Stimulated activated naive CD8-positive, alpha-beta T cell treated with anti-CD3 and anti-CD28 coated beads, Interleukin-15, amount 100 ng/mL, for 72 hours (primary cell): Measurements from ENCODE around the gene HLA-F.

Source experiments
- ATAC-seq: fragments of 150-1000 bp; cut with Tn5 transposase; 2 replicates; pipeline ENCODE4 v1.10.0; 2021; ENCODE audit warnings: mild to moderate bottlenecking, moderate library complexity
- DNase-seq, 2 donors: peaks; one replicate each; pipeline ENCODE4 v3.0.0; 2021 to 2022
- H3K27ac Mint-ChIP-seq, 2 donors: one replicate each; pipeline ENCODE4 v1.8.0; 2022; ENCODE audit warnings: mild to moderate bottlenecking in 2 of 2, mixed read lengths in 2 of 2, moderate library complexity in 2 of 2
- H3K27me3 Mint-ChIP-seq: one replicate; pipeline ENCODE4 v1.8.0; 2022; ENCODE audit warnings: mixed read lengths
- H3K4me1 Mint-ChIP-seq: one replicate; pipeline ENCODE4 v1.8.0; 2022; ENCODE audit warnings: mild to moderate bottlenecking, mixed read lengths
- H3K4me3 Mint-ChIP-seq, 2 donors: one replicate each; pipeline ENCODE4 v1.8.0; 2022; ENCODE audit warnings: mild to moderate bottlenecking in 2 of 2, mixed read lengths in 2 of 2, moderate library complexity in 1 of 2
- H3K9me3 Mint-ChIP-seq, 2 donors: one replicate each; pipeline ENCODE4 v1.8.0; 2022; ENCODE audit warnings: mixed read lengths in 2 of 2

HLA-F gene

GRCh38 chr6:29708432-29709179 lies 14.6 kb upstream of the HLA-F start:
- Mint-ChIP-seq H3K27me3 (no peaks in the 10 kb centered on the region), H3K4me1 (peaks cover 81% of the 10 kb centered on the region), H3K27ac (peak overlapping the region; percentile 1 to 51), H3K4me3 (peak overlapping the region; percentile 75 to 77), H3K9me3 (no peaks in the 10 kb centered on the region)
- peak; percentile 94 for ATAC-seq
- peak; percentile 53 to 83 for DNase-seq

GRCh38 chr6:29709188-29709587 lies 14.0 kb upstream of the HLA-F start:
- peak overlapping the region; percentile 75 to 77 for H3K4me3 Mint-ChIP-seq
- no peaks in the 10 kb centered on the region for H3K27me3 Mint-ChIP-seq
- ATAC-seq (peak; percentile 36), DNase-seq (no peak)
- H3K4me1 Mint-ChIP-seq = peaks cover 81% of the 10 kb centered on the region
- H3K27ac Mint-ChIP-seq = peak overlapping the region in 1 of 2 donors; percentile 44
- no peaks in the 10 kb centered on the region for H3K9me3 Mint-ChIP-seq

- no peak overlapping the region for H3K27ac Mint-ChIP-seq
- H3K4me3 Mint-ChIP-seq = peak overlapping the region; percentile 27 to 51
Observed at GRCh38 chr6:29710281-29710941, 12.8 kb upstream of the HLA-F start.

GRCh38 chr6:29720863-29721262 lies 2.4 kb upstream of the HLA-F start:
- Mint-ChIP-seq H3K27me3 (no peaks in the 10 kb centered on the region), H3K4me3 (no peak overlapping the region), H3K27ac (no peak overlapping the region), H3K9me3 (no peaks in the 10 kb centered on the region), H3K4me1 (peaks cover 33% of the 10 kb centered on the region)
- DNase-seq = no peak
- no peak for ATAC-seq

More at GRCh38 chr6:29710281-29710941, 12.8 kb upstream of the HLA-F start:
- DNase-seq (no peak), ATAC-seq (no peak)
- Mint-ChIP-seq H3K27me3 (no peaks in the 10 kb centered on the region), H3K4me1 (peaks cover 77% of the 10 kb centered on the region), H3K9me3 (no peaks in the 10 kb centered on the region)

DNA sequence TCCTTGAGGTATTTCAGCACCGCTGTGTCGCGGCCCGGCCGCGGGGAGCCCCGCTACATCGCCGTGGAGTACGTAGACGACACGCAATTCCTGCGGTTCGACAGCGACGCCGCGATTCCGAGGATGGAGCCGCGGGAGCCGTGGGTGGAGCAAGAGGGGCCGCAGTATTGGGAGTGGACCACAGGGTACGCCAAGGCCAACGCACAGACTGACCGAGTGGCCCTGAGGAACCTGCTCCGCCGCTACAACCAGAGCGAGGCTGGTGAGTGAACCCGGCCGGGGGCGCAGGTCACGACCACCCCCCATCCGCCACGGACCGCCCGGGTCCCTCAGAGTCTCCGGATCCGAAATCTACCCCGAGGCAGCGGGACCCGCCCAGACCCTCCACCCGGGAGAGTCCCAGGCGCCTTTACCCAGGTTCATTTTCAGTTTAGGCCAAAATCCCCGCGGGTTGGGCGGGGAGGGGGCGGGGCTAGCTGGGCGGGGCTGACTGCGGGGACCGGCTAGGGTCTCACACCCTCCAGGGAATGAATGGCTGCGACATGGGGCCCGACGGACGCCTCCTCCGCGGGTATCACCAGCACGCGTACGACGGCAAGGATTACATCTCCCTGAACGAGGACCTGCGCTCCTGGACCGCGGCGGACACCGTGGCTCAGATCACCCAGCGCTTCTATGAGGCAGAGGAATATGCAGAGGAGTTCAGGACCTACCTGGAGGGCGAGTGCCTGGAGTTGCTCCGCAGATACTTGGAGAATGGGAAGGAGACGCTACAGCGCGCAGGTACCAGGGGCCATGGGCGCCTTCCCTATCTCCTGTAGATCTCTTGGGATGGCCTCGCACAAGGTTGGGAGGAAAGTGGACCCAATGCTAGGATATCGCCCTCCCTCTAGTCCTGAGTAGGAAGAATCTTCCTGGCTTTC lies 693 bp downstream of the HLA-F start:
- peak overlapping the region; percentile 92 to 98 for H3K27ac Mint-ChIP-seq
- H3K9me3 Mint-ChIP-seq = no peaks in the 10 kb centered on the region
- ATAC-seq (peak; percentile 67), DNase-seq (peak; percentile 60 to 70)
- no peaks in the 10 kb centered on the region for H3K27me3 Mint-ChIP-seq
- H3K4me3 Mint-ChIP-seq = peak overlapping the region; percentile 94 to 97
- H3K4me1 Mint-ChIP-seq = peaks cover 63% of the 10 kb centered on the region

GRCh38 chr6:29724937-29725869 lies 2.0 kb downstream of the HLA-F start:
- Mint-ChIP-seq H3K4me3 (peak overlapping the region; percentile 94 to 97), H3K27ac (peak overlapping the region; percentile 86 to 98), H3K9me3 (no peaks in the 10 kb centered on the region), H3K4me1 (peaks cover 72% of the 10 kb centered on the region), H3K27me3 (no peaks in the 10 kb centered on the region)
- DNase-seq (no peak), ATAC-seq (no peak)

GRCh38 chr6:29726001-29726400 lies 2.8 kb downstream of the HLA-F start:
- no peaks in the 10 kb centered on the region for H3K27me3 Mint-ChIP-seq
- H3K27ac Mint-ChIP-seq = peak overlapping the region; percentile 86 to 98
- ATAC-seq = no peak
- no peaks in the 10 kb centered on the region for H3K9me3 Mint-ChIP-seq
- peaks cover 80% of the 10 kb centered on the region for H3K4me1 Mint-ChIP-seq
- DNase-seq = no peak
- H3K4me3 Mint-ChIP-seq = peak overlapping the region; percentile 94 to 97

- Mint-ChIP-seq H3K27me3 (no peaks in the 10 kb centered on the region), H3K4me1 (peaks cover 79% of the 10 kb centered on the region), H3K9me3 (no peaks in the 10 kb centered on the region), H3K4me3 (peak overlapping the region; percentile 94 to 97), H3K27ac (peak overlapping the region in 1 of 2 donors; percentile 98)
- DNase-seq (no peak), ATAC-seq (no peak)
Observed at GRCh38 chr6:29726571-29727194, 3.4 kb downstream of the HLA-F start.

GRCh38 chr6:29727637-29728036 lies 4.4 kb downstream of the HLA-F start:
- Mint-ChIP-seq H3K4me1 (peaks cover 72% of the 10 kb centered on the region), H3K27ac (peak overlapping the region in 1 of 2 donors; percentile 69), H3K9me3 (no peaks in the 10 kb centered on the region)

GRCh38 chr6:29728173-29728874 lies 5.1 kb downstream of the HLA-F start:
- H3K4me1 Mint-ChIP-seq = peaks cover 72% of the 10 kb centered on the region
- H3K27me3 Mint-ChIP-seq = no peaks in the 10 kb centered on the region
- H3K4me3 Mint-ChIP-seq = no peak overlapping the region
- peak overlapping the region in 1 of 2 donors; percentile 12 for H3K27ac Mint-ChIP-seq
- H3K9me3 Mint-ChIP-seq = no peaks in the 10 kb centered on the region
- ATAC-seq = no peak
- no peak for DNase-seq

More at GRCh38 chr6:29727637-29728036, 4.4 kb downstream of the HLA-F start:
- peak overlapping the region; percentile 2 to 94 for H3K4me3 Mint-ChIP-seq
- ATAC-seq (no peak), DNase-seq (no peak)
- no peaks in the 10 kb centered on the region for H3K27me3 Mint-ChIP-seq

DNA sequence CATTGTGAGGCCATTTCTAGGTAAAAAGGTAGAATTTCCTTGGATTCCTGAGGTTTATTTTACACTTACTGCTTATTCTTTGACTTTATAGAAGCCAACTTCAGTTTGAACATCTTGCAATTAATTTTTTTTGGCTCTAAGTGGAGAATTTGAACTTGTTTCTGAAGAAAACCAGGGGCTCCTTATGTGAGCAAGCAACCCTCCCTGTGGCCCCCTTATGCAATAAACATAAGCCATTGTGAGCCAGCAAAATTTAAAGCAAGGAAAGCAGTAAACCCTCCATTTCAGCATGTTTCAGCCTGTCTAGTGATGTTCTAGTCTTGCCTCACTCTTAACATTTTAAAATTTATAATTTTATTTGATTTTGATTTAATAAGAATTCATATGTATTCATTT lies 5.6 kb downstream of the HLA-F start:
- ATAC-seq (no peak), DNase-seq (no peak)
- Mint-ChIP-seq H3K27ac (no peak overlapping the region), H3K27me3 (no peaks in the 10 kb centered on the region), H3K4me3 (no peak overlapping the region), H3K9me3 (no peaks in the 10 kb centered on the region), H3K4me1 (peaks cover 75% of the 10 kb centered on the region)

DNA sequence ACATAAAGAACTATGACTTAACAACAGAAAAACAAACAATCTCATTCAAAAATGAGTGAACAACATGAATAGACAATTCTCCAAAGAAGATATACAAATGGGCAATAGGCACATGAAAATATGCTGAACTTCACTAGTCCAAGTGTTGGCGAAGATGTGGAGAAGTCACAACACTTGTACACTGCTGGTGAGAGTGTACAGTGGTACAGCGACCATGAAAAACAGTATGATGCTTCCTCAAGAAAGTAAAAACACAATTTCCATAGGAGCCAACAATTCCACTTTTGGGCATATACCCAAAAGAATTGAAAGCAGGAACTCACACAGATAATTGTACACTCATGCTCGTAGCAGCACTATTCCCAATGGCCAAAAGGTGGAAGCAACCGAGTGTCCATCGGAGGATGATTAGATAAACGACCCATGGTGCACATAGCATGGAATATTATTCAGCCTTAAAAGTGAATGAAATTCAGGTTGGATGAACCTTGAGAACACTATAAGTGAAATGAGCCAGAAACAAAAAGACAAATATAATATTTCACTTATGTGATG lies 6.6 kb downstream of the HLA-F start:
- Mint-ChIP-seq H3K9me3 (no peaks in the 10 kb centered on the region), H3K27me3 (no peaks in the 10 kb centered on the region), H3K4me1 (peaks cover 75% of the 10 kb centered on the region), H3K27ac (no peak overlapping the region), H3K4me3 (no peak overlapping the region)
- ATAC-seq (no peak), DNase-seq (no peak)

- no peak for ATAC-seq
- Mint-ChIP-seq H3K27ac (peak overlapping the region; percentile 3 to 50), H3K4me3 (no peak overlapping the region), H3K4me1 (peaks cover 68% of the 10 kb centered on the region), H3K27me3 (no peaks in the 10 kb centered on the region), H3K9me3 (no peaks in the 10 kb centered on the region)
- no peak for DNase-seq
Observed at GRCh38 chr6:29730575-29731126, 7.4 kb downstream of the HLA-F start.
